Activated T-cell treated with anti-CD3 and anti-CD28 coated beads, Interleukin-2, amount 50 U/mL, for 24 hours (primary cell): ENCODE results near the gene LGALS3.
A peak's percentile ranks its signal among the peaks of the same experiment; 100 is the strongest.

ENCODE experiments used
- DNase-seq: peaks from one replicate; pipeline ENCODE4 v3.0.0-alpha.2; 2020
- H3K27ac Mint-ChIP-seq: 2 replicates; pipeline ENCODE4 v1.8.0; 2020; ENCODE audit warnings: mild to moderate bottlenecking, mixed read lengths
- H3K27me3 Mint-ChIP-seq: 2 replicates; pipeline ENCODE4 v1.8.0; 2020; ENCODE audit warnings: mixed read lengths
- H3K36me3 Mint-ChIP-seq: 2 replicates; pipeline ENCODE4 v1.8.0; 2020; ENCODE audit warnings: low read depth, mixed read lengths
- H3K4me1 Mint-ChIP-seq: 2 replicates; pipeline ENCODE4 v1.8.0; 2020; ENCODE audit warnings: low read depth, mixed read lengths
- H3K4me3 Mint-ChIP-seq: 2 replicates; pipeline ENCODE4 v1.8.0; 2020; ENCODE audit warnings: mild to moderate bottlenecking, moderate library complexity, mixed read lengths
- H3K9me3 Mint-ChIP-seq: 2 replicates; pipeline ENCODE4 v1.8.0; 2020; ENCODE audit warnings: mixed read lengths

Gene LGALS3

GRCh38 chr14:55160989-55161388, 31.9 kb downstream of the LGALS3 start:
- peaks cover 14% of the 10 kb centered on the region for H3K4me1 Mint-ChIP-seq
- no peak for DNase-seq
- no peaks in the 10 kb centered on the region for H3K27me3 Mint-ChIP-seq
- H3K9me3 Mint-ChIP-seq, result no peaks in the 10 kb centered on the region
- no peak overlapping the region for H3K4me3 Mint-ChIP-seq
- H3K36me3 Mint-ChIP-seq, result peaks cover 35% of the 10 kb centered on the region
- no peak overlapping the region for H3K27ac Mint-ChIP-seq

- DNase-seq, result no peak
- Mint-ChIP-seq H3K27me3 (no peaks in the 10 kb centered on the region), H3K4me3 (no peak overlapping the region), H3K27ac (no peak overlapping the region), H3K9me3 (no peaks in the 10 kb centered on the region), H3K36me3 (peaks cover 55% of the 10 kb centered on the region), H3K4me1 (no peaks in the 10 kb centered on the region)
Measured at GRCh38 chr14:55170526-55170925, 41.5 kb downstream of the LGALS3 start.

- H3K27ac Mint-ChIP-seq, result no peak overlapping the region
- peaks cover 52% of the 10 kb centered on the region for H3K36me3 Mint-ChIP-seq
Measured at GRCh38 chr14:55180006-55180405, 51.0 kb downstream of the LGALS3 start.

GRCh38 chr14:55180434-55180833, 51.4 kb downstream of the LGALS3 start:
- DNase-seq, result no peak
- Mint-ChIP-seq H3K4me1 (peaks cover 5% of the 10 kb centered on the region), H3K9me3 (no peaks in the 10 kb centered on the region), H3K36me3 (peaks cover 51% of the 10 kb centered on the region), H3K27me3 (no peaks in the 10 kb centered on the region), H3K4me3 (no peak overlapping the region), H3K27ac (no peak overlapping the region)

More at GRCh38 chr14:55180006-55180405, 51.0 kb downstream of the LGALS3 start:
- H3K9me3 Mint-ChIP-seq, result no peaks in the 10 kb centered on the region
- H3K4me1 Mint-ChIP-seq, result peaks cover 5% of the 10 kb centered on the region
- DNase-seq, result no peak
- no peak overlapping the region for H3K4me3 Mint-ChIP-seq
- H3K27me3 Mint-ChIP-seq, result no peaks in the 10 kb centered on the region

- DNase-seq, result no peak
- no peak overlapping the region for H3K4me3 Mint-ChIP-seq
- no peaks in the 10 kb centered on the region for H3K27me3 Mint-ChIP-seq
- peaks cover 11% of the 10 kb centered on the region for H3K36me3 Mint-ChIP-seq
- H3K4me1 Mint-ChIP-seq, result peaks cover 31% of the 10 kb centered on the region
- H3K27ac Mint-ChIP-seq, result no peak overlapping the region
- no peaks in the 10 kb centered on the region for H3K9me3 Mint-ChIP-seq
Measured at GRCh38 chr14:55188686-55189295, 59.7 kb downstream of the LGALS3 start.

GRCh38 chr14:55190906-55191202, 61.8 kb downstream of the LGALS3 start:
- Mint-ChIP-seq H3K9me3 (no peaks in the 10 kb centered on the region), H3K4me3 (peak overlapping the region; percentile 100), H3K4me1 (peaks cover 31% of the 10 kb centered on the region), H3K27me3 (no peaks in the 10 kb centered on the region), H3K27ac (peak overlapping the region; percentile 94), H3K36me3 (peaks cover 11% of the 10 kb centered on the region)
- no peak for DNase-seq

GRCh38 chr14:55191203-55192053, 62.4 kb downstream of the LGALS3 start, which contains the start of gene DLGAP5:
DLGAP5 (minus strand) TSS chr14:55191585; CDS start chr14:55189179, 2,406 bp downstream.
- Mint-ChIP-seq H3K4me3 (peak within 1 kb of the TSS; percentile 100), H3K36me3 (peaks cover 11% of the 10 kb centered on the region), H3K4me1 (peaks cover 31% of the 10 kb centered on the region), H3K27me3 (no peaks in the 10 kb centered on the region), H3K27ac (peak within 1 kb of the TSS; percentile 94), H3K9me3 (no peaks in the 10 kb centered on the region)
- peak; percentile 88 for DNase-seq

GRCh38 chr14:55192054-55192621, 63.1 kb downstream of the LGALS3 start:
- peaks cover 11% of the 10 kb centered on the region for H3K36me3 Mint-ChIP-seq
- H3K9me3 Mint-ChIP-seq, result no peaks in the 10 kb centered on the region
- H3K4me1 Mint-ChIP-seq, result peaks cover 31% of the 10 kb centered on the region
- peak overlapping the region; percentile 100 for H3K4me3 Mint-ChIP-seq
- DNase-seq, result no peak
- no peaks in the 10 kb centered on the region for H3K27me3 Mint-ChIP-seq
- peak overlapping the region; percentile 94 for H3K27ac Mint-ChIP-seq

GRCh38 chr14:55194656-55195355, 65.8 kb downstream of the LGALS3 start:
- Mint-ChIP-seq H3K4me3 (no peak overlapping the region), H3K9me3 (no peaks in the 10 kb centered on the region), H3K27me3 (no peaks in the 10 kb centered on the region)

More at GRCh38 chr14:55194656-55195355, 65.8 kb downstream of the LGALS3 start:
- Mint-ChIP-seq H3K4me1 (peaks cover 20% of the 10 kb centered on the region), H3K36me3 (peaks cover 9% of the 10 kb centered on the region), H3K27ac (no peak overlapping the region)
- no peak for DNase-seq
